H9 (cell line): ENCODE measurements around the gene SYNRG. TPM values are rescaled to one million over a fixed set of nuclear protein-coding genes. Genes with fewer than 3 reads are reported as not detected.

Experiments used
- DNase-seq: peaks from one replicate; pipeline ENCODE4 v3.0.0-alpha.2; 2017
- H2AFZ ChIP-seq: one replicate; pipeline ENCODE4 v1.6.1; 2013; ENCODE audit warnings: mild to moderate bottlenecking, low read length, control low read depth, moderate library complexity
- H2AK5ac ChIP-seq: 2 replicates; pipeline ENCODE4 v1.6.1; 2013; ENCODE audit warnings: low read length, control low read depth, mixed read lengths; ENCODE audit not compliant: insufficient read length
- H2BK120ac ChIP-seq: one replicate; pipeline ENCODE4 v1.6.1; 2013; ENCODE audit warnings: low read depth, mild to moderate bottlenecking, low read length, control low read depth, inconsistent platforms; ENCODE audit not compliant: poor library complexity, severe bottlenecking
- H2BK12ac ChIP-seq: 2 replicates; pipeline ENCODE4 v1.6.1; 2013; ENCODE audit warnings: low read length, control low read depth, mixed read lengths, low read depth; ENCODE audit not compliant: insufficient read length
- H2BK15ac ChIP-seq: 2 replicates; pipeline ENCODE4 v1.6.1; 2013; ENCODE audit warnings: low read depth, low read length, control low read depth
- H2BK20ac ChIP-seq: one replicate; pipeline ENCODE4 v1.6.1; 2013; ENCODE audit warnings: low read depth, mild to moderate bottlenecking, low read length, control low read depth, inconsistent platforms; ENCODE audit not compliant: poor library complexity, severe bottlenecking
- H2BK5ac ChIP-seq: 2 replicates; pipeline ENCODE4 v1.6.1; 2013; ENCODE audit warnings: low read length, control low read depth, mixed read lengths; ENCODE audit not compliant: insufficient read length
- H3K14ac ChIP-seq: 2 replicates; pipeline ENCODE4 v1.6.1; 2013; ENCODE audit warnings: low read length, control low read depth; ENCODE audit not compliant: insufficient read depth
- H3K18ac ChIP-seq: 2 replicates; pipeline ENCODE4 v1.6.1; 2013; ENCODE audit warnings: low read depth, mild to moderate bottlenecking, mixed read lengths, low read length, control low read depth; ENCODE audit not compliant: insufficient read length
- H3K23ac ChIP-seq: 2 replicates; pipeline ENCODE4 v1.6.1; 2013; ENCODE audit warnings: low read length, control low read depth, mixed read lengths, low read depth; ENCODE audit not compliant: insufficient read length
- H3K23me2 ChIP-seq: 2 replicates; pipeline ENCODE4 v1.6.1; 2013; ENCODE audit warnings: low read depth, mild to moderate bottlenecking, mixed read lengths, low read length, control low read depth; ENCODE audit not compliant: insufficient read length, poor library complexity, severe bottlenecking
- H3K27ac ChIP-seq: 2 replicates; pipeline ENCODE4 v1.5.1; 2013; ENCODE audit warnings: low read length, control low read depth, mixed read lengths, low read depth; ENCODE audit not compliant: insufficient read length
- H3K27me3 ChIP-seq: 2 replicates; pipeline ENCODE4 v1.6.1; 2013; ENCODE audit warnings: low read length, control low read depth, inconsistent platforms; ENCODE audit not compliant: insufficient read depth
- H3K4ac ChIP-seq: 2 replicates; pipeline ENCODE4 v1.6.1; 2013; ENCODE audit warnings: low read depth, mild to moderate bottlenecking, control low read depth, inconsistent platforms, low read length, moderate library complexity
- H3K4me1 ChIP-seq: 2 replicates; pipeline ENCODE4 v1.6.1; 2013; ENCODE audit warnings: low read length, control low read depth, inconsistent platforms; ENCODE audit not compliant: insufficient read depth
- H3K4me2 ChIP-seq: 2 replicates; pipeline ENCODE4 v1.6.1; 2013; ENCODE audit warnings: low read length, control low read depth, mixed read lengths; ENCODE audit not compliant: insufficient read length, insufficient read depth
- H3K56ac ChIP-seq: 2 replicates; pipeline ENCODE4 v1.6.1; 2013; ENCODE audit warnings: low read depth, mild to moderate bottlenecking, mixed read lengths, low read length, control low read depth; ENCODE audit not compliant: insufficient read length
- H3K79me1 ChIP-seq: 2 replicates; pipeline ENCODE4 v1.6.1; 2013; ENCODE audit warnings: low read depth, mild to moderate bottlenecking, moderate library complexity, low read length, control low read depth, inconsistent platforms; ENCODE audit not compliant: insufficient read depth, poor library complexity, severe bottlenecking
- H3K79me2 ChIP-seq: 2 replicates; pipeline ENCODE4 v1.6.1; 2013; ENCODE audit warnings: low read length, control low read depth, inconsistent platforms; ENCODE audit not compliant: insufficient read depth
- H3K9ac ChIP-seq: 2 replicates; pipeline ENCODE4 v1.6.1; 2013; ENCODE audit warnings: low read length, control low read depth, mixed read lengths; ENCODE audit not compliant: insufficient read length; ENCODE audit errors: extremely low read depth
- H3K9me3 ChIP-seq: one replicate; pipeline ENCODE4 v1.6.1; 2013; ENCODE audit warnings: low read depth, low read length, inconsistent platforms; ENCODE audit not compliant: control insufficient read depth
- H3T11ph ChIP-seq: one replicate; pipeline ENCODE4 v1.6.1; 2013; ENCODE audit warnings: mild to moderate bottlenecking, low read length, control low read depth, inconsistent platforms
- H4K20me1 ChIP-seq: one replicate; pipeline ENCODE4 v1.6.1; 2013; ENCODE audit not compliant: control insufficient read depth, insufficient read length, insufficient read depth
- H4K5ac ChIP-seq: 2 replicates; pipeline ENCODE4 v1.6.1; 2013; ENCODE audit warnings: low read depth, mild to moderate bottlenecking, mixed read lengths, low read length, control low read depth; ENCODE audit not compliant: insufficient read length
- H4K8ac ChIP-seq: replicated peaks from 2 replicates; pipeline ENCODE4 v1.6.1; 2013; ENCODE audit warnings: low read length, control low read depth, mixed read lengths, low read depth; ENCODE audit not compliant: insufficient read length
- H4K91ac ChIP-seq: 2 replicates; pipeline ENCODE4 v1.6.1; 2013; ENCODE audit warnings: low read depth, mild to moderate bottlenecking, moderate library complexity, mixed read lengths, low read length, control low read depth; ENCODE audit not compliant: insufficient read length
- H3K27ac Mint-ChIP-seq, 3 experiments: 2 replicates in 2 of 3; 3 replicates in 1 of 3; pipeline ENCODE4 v1.8.0; 2020 to 2021; ENCODE audit warnings: mixed read lengths in 3 of 3, mild to moderate bottlenecking in 1 of 3, moderate library complexity in 1 of 3
- H3K27me3 Mint-ChIP-seq: 2 replicates; pipeline ENCODE4 v1.8.0; 2021; ENCODE audit warnings: low read depth, mild to moderate bottlenecking, moderate library complexity, mixed read lengths
- H3K36me3 Mint-ChIP-seq, 3 experiments: 2 replicates in 2 of 3; 3 replicates in 1 of 3; pipeline ENCODE4 v1.8.0; 2020 to 2021; ENCODE audit warnings: low read depth in 3 of 3, mixed read lengths in 3 of 3; ENCODE audit not compliant: insufficient read depth in 1 of 3
- H3K4me1 Mint-ChIP-seq, 2 experiments: 2 replicates each; pipeline ENCODE4 v1.8.0; 2020; ENCODE audit warnings: mixed read lengths in 2 of 2
- H3K4me3 Mint-ChIP-seq, 2 experiments: 2 replicates in 1 of 2; 3 replicates in 1 of 2; pipeline ENCODE4 v1.8.0; 2020 to 2021; ENCODE audit warnings: mild to moderate bottlenecking in 2 of 2, mixed read lengths in 2 of 2, moderate library complexity in 1 of 2
- H3K9me3 Mint-ChIP-seq, 2 experiments: 2 replicates in 1 of 2; 3 replicates in 1 of 2; pipeline ENCODE4 v1.8.0; 2020; ENCODE audit warnings: mild to moderate bottlenecking in 2 of 2, mixed read lengths in 2 of 2, moderate library complexity in 1 of 2
- CTCF ChIP-seq: fragments of 200-600 bp; sonication (generic); conservative IDR thresholded peaks from 3 replicates; pipeline ENCODE4 v1.8.0; 2021; ENCODE audit warnings: antibody characterized with exemption, mild to moderate bottlenecking
- WGBS: extraction: QIAGEN DNeasy Blood & Tissue Kit; methylation state at CpG from one replicate; pipeline ENCODE4 v1.1.7; 2013; ENCODE audit warnings: missing lambda C conversion rate, low lambda C conversion rate, mixed read lengths; ENCODE audit not compliant: insufficient read length; ENCODE audit errors: extremely low coverage; 5-methylcytosine and 5-hydroxymethylcytosine counted together
- total RNA-seq: library from RNA; stranded (reverse); gene quantifications from 2 replicates; pipeline ENCODE4 v1.2.1, GENCODE V29; 2021

The SYNRG gene
- total RNA-seq, 1 experiment from 2014 or later: 30.5 TPM

DNA sequence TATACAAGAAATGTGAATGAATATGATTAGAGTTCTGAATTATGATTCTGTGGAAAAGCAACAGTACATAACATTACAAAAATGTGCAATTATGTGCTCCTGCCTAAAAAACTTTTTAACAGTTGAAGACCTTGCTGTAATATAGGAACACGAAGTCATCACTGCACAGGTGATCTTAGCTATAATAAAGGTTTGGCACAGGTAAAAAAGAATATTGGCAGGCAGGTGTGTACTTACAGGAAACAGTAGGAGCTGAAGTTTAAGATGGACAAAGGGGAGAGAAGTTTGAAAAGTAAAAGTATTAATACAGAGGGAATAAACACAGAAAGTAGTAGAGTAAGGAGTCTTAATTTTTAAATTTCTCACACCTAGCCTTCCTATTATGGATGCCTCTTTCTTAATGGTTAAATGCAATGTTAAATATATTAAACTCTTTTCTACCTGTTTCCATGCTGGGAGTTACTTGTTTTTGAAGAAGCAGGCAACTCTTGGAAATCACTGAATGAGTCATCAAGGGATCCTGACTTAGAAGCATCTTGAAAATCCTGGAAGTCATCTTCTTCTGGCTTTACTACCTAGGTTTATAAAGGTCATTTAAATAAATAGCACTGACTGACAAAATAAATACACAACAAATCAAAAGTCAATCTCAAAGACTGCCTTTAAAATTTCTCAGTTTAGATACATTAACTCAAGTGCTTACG lies 40.7 kb downstream of the SYNRG start:
- Histone ChIP-seq H3K9ac (no peak overlapping the region), H3K27ac (no peak overlapping the region), H3K18ac (no peak overlapping the region), H3K23me2 (no peaks in the 10 kb centered on the region), H4K91ac (no peak overlapping the region), H3K23ac (no peak overlapping the region), H3K4me2 (no peak overlapping the region), H4K8ac (no peak overlapping the region), H3T11ph (no peak overlapping the region), H4K5ac (no peak overlapping the region), H4K20me1 (no peaks in the 10 kb centered on the region), H3K9me3 (no peaks in the 10 kb centered on the region), H3K56ac (no peak overlapping the region), H3K27me3 (no peaks in the 10 kb centered on the region), H2BK12ac (no peak overlapping the region), H2BK5ac (no peak overlapping the region), H3K14ac (no peak overlapping the region), H2BK15ac (no peak overlapping the region), H3K79me2 (no peaks in the 10 kb centered on the region), H2AFZ (no peak overlapping the region), H3K4me1 (no peaks in the 10 kb centered on the region), H2BK120ac (no peak overlapping the region), H3K4ac (no peak overlapping the region), H2BK20ac (no peak overlapping the region), H2AK5ac (no peak overlapping the region), H3K79me1 (no peaks in the 10 kb centered on the region)
- DNase-seq: no peak
- no peak for TF ChIP-seq CTCF
- WGBS: no CpG with 5 or more reads among the region's 2 CpGs
- Mint-ChIP-seq H3K27ac (no peak overlapping the region; a peak in 1 of 7 replicates), H3K4me3 (no peak overlapping the region), H3K36me3 (peaks cover 32 to 62% (median 57%) of the 10 kb centered on the region in 3 experiments), H3K9me3 (peaks cover 6% of the 10 kb centered on the region in 2 experiments), H3K27me3 (no peaks in the 10 kb centered on the region), H3K4me1 (no peaks in the 10 kb centered on the region)
